22Rv1 (cell line): ENCODE data around the gene TTLL10.

Experiments
- ZFX ChIP-seq: fragments of 450-650 bp; IDR thresholded peaks from 2 replicates; pipeline ENCODE4 v1.6.1; 2017; ENCODE audit warnings: antibody characterized with exemption, borderline replicate concordance
- TF ChIP-seq, protein P1 (sequence below): fragments of 450-650 bp; IDR thresholded peaks from 2 replicates; pipeline ENCODE4 v1.5.1; 2017; ENCODE audit warnings: mild to moderate bottlenecking

DNA sequence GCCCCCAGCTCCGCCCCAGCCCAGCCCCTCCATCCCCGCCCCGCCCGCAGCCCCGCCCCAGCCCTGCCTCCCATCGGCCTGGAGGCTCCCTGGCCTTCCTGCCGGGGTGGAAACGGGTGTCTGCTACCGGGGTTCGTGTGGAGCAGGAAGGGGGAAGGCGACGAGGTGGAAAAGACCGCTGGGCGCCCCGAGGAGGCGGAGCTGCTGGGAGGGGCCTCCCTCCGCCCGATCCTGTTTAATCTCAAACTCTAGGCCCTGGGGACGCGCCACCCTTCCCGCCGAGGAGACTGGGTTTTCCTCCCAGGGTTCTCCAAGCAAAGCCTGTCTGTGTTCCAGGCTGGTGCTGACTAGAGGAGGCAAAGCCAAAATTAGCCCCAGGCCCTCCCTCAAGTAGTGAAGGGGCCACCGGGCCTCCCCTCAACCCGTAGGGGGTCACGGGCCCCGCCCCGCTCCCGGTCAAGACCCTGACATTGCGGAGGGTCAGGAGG, 16.2 kb upstream of the TTLL10 start:
- TF ChIP-seq, protein P1, sequence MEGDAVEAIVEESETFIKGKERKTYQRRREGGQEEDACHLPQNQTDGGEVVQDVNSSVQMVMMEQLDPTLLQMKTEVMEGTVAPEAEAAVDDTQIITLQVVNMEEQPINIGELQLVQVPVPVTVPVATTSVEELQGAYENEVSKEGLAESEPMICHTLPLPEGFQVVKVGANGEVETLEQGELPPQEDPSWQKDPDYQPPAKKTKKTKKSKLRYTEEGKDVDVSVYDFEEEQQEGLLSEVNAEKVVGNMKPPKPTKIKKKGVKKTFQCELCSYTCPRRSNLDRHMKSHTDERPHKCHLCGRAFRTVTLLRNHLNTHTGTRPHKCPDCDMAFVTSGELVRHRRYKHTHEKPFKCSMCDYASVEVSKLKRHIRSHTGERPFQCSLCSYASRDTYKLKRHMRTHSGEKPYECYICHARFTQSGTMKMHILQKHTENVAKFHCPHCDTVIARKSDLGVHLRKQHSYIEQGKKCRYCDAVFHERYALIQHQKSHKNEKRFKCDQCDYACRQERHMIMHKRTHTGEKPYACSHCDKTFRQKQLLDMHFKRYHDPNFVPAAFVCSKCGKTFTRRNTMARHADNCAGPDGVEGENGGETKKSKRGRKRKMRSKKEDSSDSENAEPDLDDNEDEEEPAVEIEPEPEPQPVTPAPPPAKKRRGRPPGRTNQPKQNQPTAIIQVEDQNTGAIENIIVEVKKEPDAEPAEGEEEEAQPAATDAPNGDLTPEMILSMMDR: no peak
- TF ChIP-seq ZFX: no peak
